ENCODE data around the gene RNF135.

DNA sequence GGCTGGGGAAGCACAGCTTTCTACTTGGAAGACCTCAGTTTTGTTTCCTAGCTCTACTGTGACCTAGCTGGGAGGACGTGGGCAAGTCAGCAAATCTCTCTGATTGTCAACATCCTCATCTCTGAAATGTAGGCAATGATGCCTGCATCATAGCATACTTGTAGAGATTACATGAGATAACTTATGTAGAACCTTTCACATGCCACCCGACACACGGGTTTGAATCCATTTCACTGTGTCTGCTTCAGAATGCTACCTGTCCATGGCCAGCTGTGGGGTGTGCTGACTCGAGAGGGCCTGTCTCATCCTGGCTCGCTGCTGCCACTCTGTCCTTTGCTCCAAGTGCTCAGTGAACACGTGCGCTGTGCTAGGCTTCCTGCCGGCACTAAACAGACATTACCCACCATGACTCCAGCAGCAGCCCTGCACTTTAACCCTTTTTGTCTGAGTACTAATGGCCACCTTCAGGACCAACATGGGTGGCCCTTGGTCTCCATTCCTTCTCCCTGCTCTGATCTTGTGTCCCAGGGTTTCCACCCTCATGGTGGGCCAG lies 41.7 kb upstream of the RNF135 start:
- TF ChIP-seq, protein P1, sequence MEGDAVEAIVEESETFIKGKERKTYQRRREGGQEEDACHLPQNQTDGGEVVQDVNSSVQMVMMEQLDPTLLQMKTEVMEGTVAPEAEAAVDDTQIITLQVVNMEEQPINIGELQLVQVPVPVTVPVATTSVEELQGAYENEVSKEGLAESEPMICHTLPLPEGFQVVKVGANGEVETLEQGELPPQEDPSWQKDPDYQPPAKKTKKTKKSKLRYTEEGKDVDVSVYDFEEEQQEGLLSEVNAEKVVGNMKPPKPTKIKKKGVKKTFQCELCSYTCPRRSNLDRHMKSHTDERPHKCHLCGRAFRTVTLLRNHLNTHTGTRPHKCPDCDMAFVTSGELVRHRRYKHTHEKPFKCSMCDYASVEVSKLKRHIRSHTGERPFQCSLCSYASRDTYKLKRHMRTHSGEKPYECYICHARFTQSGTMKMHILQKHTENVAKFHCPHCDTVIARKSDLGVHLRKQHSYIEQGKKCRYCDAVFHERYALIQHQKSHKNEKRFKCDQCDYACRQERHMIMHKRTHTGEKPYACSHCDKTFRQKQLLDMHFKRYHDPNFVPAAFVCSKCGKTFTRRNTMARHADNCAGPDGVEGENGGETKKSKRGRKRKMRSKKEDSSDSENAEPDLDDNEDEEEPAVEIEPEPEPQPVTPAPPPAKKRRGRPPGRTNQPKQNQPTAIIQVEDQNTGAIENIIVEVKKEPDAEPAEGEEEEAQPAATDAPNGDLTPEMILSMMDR (IDR thresholded peaks at IDR 0.05; ENCODE audit: insufficient read depth, low read depth, low read length) = no peak
- no peak for TF ChIP-seq EZH2 (IDR thresholded peaks at IDR 0.05; ENCODE audit: insufficient read depth, low read length)
